Activated CD8-positive, alpha-beta T cell treated with anti-CD3 and anti-CD28 coated beads for 36 hours (primary cell): ENCODE results near the gene UBN1. TPM values are rescaled to one million over a fixed set of nuclear protein-coding genes. Genes with fewer than 3 reads are reported as not detected.
A peak's percentile ranks its signal among the peaks of the same experiment; 100 is the strongest.

Source experiments
- ATAC-seq: fragments of 200-7000 bp; cut with Tn5 transposase; one replicate; pipeline ENCODE4 v1.10.0; 2021; ENCODE audit warnings: mild to moderate bottlenecking, moderate library complexity
- CTCF ChIA-PET: fragments of 350-600 bp; sonication (Branson Sonifier 250); formaldehyde crosslinking; loops from one replicate; lab custom pipeline; 2021; ENCODE audit warnings: antibody characterized with exemption; lab: Charles Lee
- POLR2A ChIA-PET: fragments of 350-600 bp; sonication (Branson Sonifier 250); formaldehyde crosslinking; loops from one replicate; lab custom pipeline; 2021; ENCODE audit warnings: antibody characterized with exemption; lab: Charles Lee
- DNase-seq: peaks from one replicate; pipeline ENCODE4 v3.0.0-alpha.2; 2020
- H3K27ac Mint-ChIP-seq: one replicate; pipeline ENCODE4 v1.8.0; 2021; ENCODE audit warnings: mild to moderate bottlenecking, mixed read lengths
- H3K27me3 Mint-ChIP-seq: one replicate; pipeline ENCODE4 v1.8.0; 2021; ENCODE audit warnings: mixed read lengths
- H3K36me3 Mint-ChIP-seq: one replicate; pipeline ENCODE4 v1.8.0; 2021; ENCODE audit warnings: low read depth, mixed read lengths
- H3K4me1 Mint-ChIP-seq: one replicate; pipeline ENCODE4 v1.8.0; 2021; ENCODE audit warnings: low read depth, mixed read lengths
- H3K4me3 Mint-ChIP-seq: one replicate; pipeline ENCODE4 v1.8.0; 2021; ENCODE audit warnings: mild to moderate bottlenecking, moderate library complexity, mixed read lengths
- H3K9me3 Mint-ChIP-seq: one replicate; pipeline ENCODE4 v1.8.0; 2021; ENCODE audit warnings: mixed read lengths
- CTCF ChIP-seq: fragments of 200-600 bp; IDR thresholded peaks from one replicate; pipeline ENCODE4 v1.8.0; 2022; ENCODE audit warnings: antibody characterized with exemption, mild to moderate bottlenecking
- intact Hi-C: fragments of 100-400 bp; cut with micrococcal nuclease; formaldehyde crosslinking; loops from one replicate; pipeline ENCODE4 v1.10.0; 2022
- total RNA-seq, 2 experiments: library from RNA; stranded (reverse); gene quantifications; one replicate each; pipeline ENCODE4 v1.2.3, GENCODE V29; 2021

Gene UBN1
- total RNA-seq, 2 experiments from 2014 or later, result 25.4 to 25.6 TPM

- POLR2A ChIA-PET, result no interaction called here
- ATAC-seq (no peak), DNase-seq (no peak)
- H3K4me1 Mint-ChIP-seq, result peaks cover 13% of the 10 kb centered on the region
- peaks cover 8% of the 10 kb centered on the region for H3K36me3 Mint-ChIP-seq
- H3K9me3 Mint-ChIP-seq, result no peaks in the 10 kb centered on the region
- no peaks in the 10 kb centered on the region for H3K27me3 Mint-ChIP-seq
- H3K27ac Mint-ChIP-seq, result no peak overlapping the region
- no peak for TF ChIP-seq CTCF
- intact Hi-C loops, result no loop called here
- peak overlapping the region; percentile 75 for H3K4me3 Mint-ChIP-seq
- CTCF ChIA-PET, result interaction anchor here (1.0 to 1.3 kb wide), 2 partner anchors 69 to 399 kb away, joined by 3 to 8 read pairs; partner anchors contain the start of genes ANKS3 and DNAAF8
These were observed 43.9 kb upstream of the UBN1 start for GRCh38 chr16:4803401-4803844.

- Mint-ChIP-seq H3K9me3 (no peaks in the 10 kb centered on the region), H3K4me1 (peaks cover 13% of the 10 kb centered on the region), H3K4me3 (peak overlapping the region; percentile 28), H3K27me3 (no peaks in the 10 kb centered on the region), H3K36me3 (peaks cover 11% of the 10 kb centered on the region), H3K27ac (no peak overlapping the region)
- ChIA-PET POLR2A (no interaction called here), CTCF (interaction anchor here (1.3 kb wide), 1 partner anchor 69 kb away, joined by 8 read pairs; the partner anchor contains the start of genes ANKS3 and DNAAF8)
- TF ChIP-seq CTCF, result no peak
- intact Hi-C loops, result no loop called here
- DNase-seq (no peak), ATAC-seq (no peak)
These were observed 43.2 kb upstream of the UBN1 start for GRCh38 chr16:4803898-4804762.

- Mint-ChIP-seq H3K4me3 (no peak overlapping the region), H3K9me3 (no peaks in the 10 kb centered on the region), H3K4me1 (peaks cover 13% of the 10 kb centered on the region), H3K36me3 (peaks cover 11% of the 10 kb centered on the region), H3K27ac (no peak overlapping the region), H3K27me3 (no peaks in the 10 kb centered on the region)
- no peak for TF ChIP-seq CTCF
- CTCF ChIA-PET, result no interaction called here
- DNase-seq (no peak), ATAC-seq (no peak)
- POLR2A ChIA-PET, result no interaction called here
- intact Hi-C loops, result no loop called here
These were observed 42.0 kb upstream of the UBN1 start for GRCh38 chr16:4805231-4805630.

- no peak for TF ChIP-seq CTCF
- no peaks in the 10 kb centered on the region for H3K27me3 Mint-ChIP-seq
- H3K36me3 Mint-ChIP-seq, result peaks cover 14% of the 10 kb centered on the region
- H3K4me1 Mint-ChIP-seq, result peaks cover 10% of the 10 kb centered on the region
- CTCF ChIA-PET, result no interaction called here
- H3K27ac Mint-ChIP-seq, result no peak overlapping the region
- H3K4me3 Mint-ChIP-seq, result no peak overlapping the region
- H3K9me3 Mint-ChIP-seq, result no peaks in the 10 kb centered on the region
- DNase-seq (no peak), ATAC-seq (no peak)
- intact Hi-C loops, result no loop called here
- POLR2A ChIA-PET, result no interaction called here
These were observed 41.0 kb upstream of the UBN1 start for GRCh38 chr16:4806280-4806679.

- Mint-ChIP-seq H3K4me1 (no peaks in the 10 kb centered on the region), H3K36me3 (peaks cover 43% of the 10 kb centered on the region), H3K27ac (peak overlapping the region; percentile 1), H3K4me3 (no peak overlapping the region), H3K9me3 (no peaks in the 10 kb centered on the region), H3K27me3 (no peaks in the 10 kb centered on the region)
- no peak for ATAC-seq
- ChIA-PET POLR2A (interaction anchor here (0.9 kb wide), 1 partner anchor 35 kb away, joined by 3 read pairs; no protein-coding TSS in a partner anchor), CTCF (no interaction called here)
- DNase-seq, result no peak
- intact Hi-C loops, result no loop called here
- no peak for TF ChIP-seq CTCF
These were observed 36.0 kb upstream of the UBN1 start for GRCh38 chr16:4811242-4811641.
